Mesodermal cell (in vitro differentiated cells): ENCODE results near the gene CLMP.
"Not testable (repeated sequence)": the region's sequence is repeated elsewhere in the genome, so short reads cannot be mapped to it uniquely, and the experiment has no call there.

ENCODE experiments used
- H3K27ac ChIP-seq: 2 replicates; pipeline ENCODE4 v1.7.0; 2013; ENCODE audit warnings: mild to moderate bottlenecking, low read depth, low read length, moderate library complexity; ENCODE audit not compliant: severe bottlenecking
- H3K36me3 ChIP-seq: 2 replicates; pipeline ENCODE4 v1.7.1; 2013; ENCODE audit warnings: mild to moderate bottlenecking, low read length, moderate library complexity; ENCODE audit not compliant: control insufficient read depth, insufficient read depth
- H3K4me1 ChIP-seq: one replicate; pipeline ENCODE4 v1.7.1; 2013; ENCODE audit warnings: mild to moderate bottlenecking, low read length; ENCODE audit not compliant: insufficient read depth, control insufficient read depth, poor library complexity, severe bottlenecking
- H3K4me3 ChIP-seq: 2 replicates; pipeline ENCODE4 v1.7.0; 2013; ENCODE audit warnings: low read length, control low read depth, mild to moderate bottlenecking; ENCODE audit not compliant: insufficient read depth, poor library complexity, severe bottlenecking; ENCODE audit errors: extremely low read depth
- H3K9me3 ChIP-seq: 2 replicates; pipeline ENCODE4 v1.7.1; 2013; ENCODE audit warnings: mild to moderate bottlenecking, low read length, moderate library complexity; ENCODE audit not compliant: control insufficient read depth
- WGBS, 2 experiments: methylation state at CpG; one replicate each; pipeline ENCODE4 v1.1.5; 2013; ENCODE audit warnings: missing lambda C conversion rate in 2 of 2; ENCODE audit not compliant: insufficient coverage in 2 of 2; 5-methylcytosine and 5-hydroxymethylcytosine counted together

Gene CLMP

DNA sequence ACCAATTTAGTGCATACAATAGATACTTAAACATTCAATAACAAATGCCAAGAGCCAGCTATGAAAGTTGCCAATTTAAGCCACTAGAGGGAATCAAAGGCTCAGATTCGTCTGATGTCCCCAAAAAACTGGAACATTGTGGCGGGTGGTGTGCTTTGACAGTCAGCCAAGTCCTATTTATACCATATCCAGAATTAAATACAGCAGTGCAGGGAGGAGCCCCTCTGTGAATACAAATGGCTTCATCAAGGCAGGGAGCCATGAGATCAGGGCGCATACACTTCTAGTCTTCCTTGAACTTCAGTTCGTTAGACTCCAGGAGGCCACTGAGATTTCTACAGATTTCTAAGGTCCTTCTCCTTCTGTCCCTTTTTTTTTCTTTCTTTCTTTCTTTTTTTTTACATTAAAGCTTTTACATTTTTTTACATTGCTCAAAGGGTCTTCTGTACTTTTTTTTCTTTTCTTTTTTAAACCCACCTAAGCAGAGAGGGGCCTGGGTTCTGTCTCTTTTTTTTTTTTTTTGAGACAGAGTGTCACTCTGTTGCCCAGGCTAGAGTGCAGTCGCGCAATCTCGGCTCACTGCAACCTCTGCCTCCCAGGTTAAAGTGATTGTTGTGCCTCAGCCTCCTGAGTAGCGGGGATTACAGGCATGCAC, 91.6 kb downstream of the CLMP start:
- no peak overlapping the region for H3K4me3 ChIP-seq
- H3K36me3 ChIP-seq = no peaks in the 10 kb centered on the region
- no peak overlapping the region for H3K27ac ChIP-seq
- peaks cover 3% of the 10 kb centered on the region for H3K4me1 ChIP-seq
- WGBS, 2 experiments = 79 to 87% methylated on average over 8 of the region's 8 CpGs
- no peaks in the 10 kb centered on the region for H3K9me3 ChIP-seq

DNA sequence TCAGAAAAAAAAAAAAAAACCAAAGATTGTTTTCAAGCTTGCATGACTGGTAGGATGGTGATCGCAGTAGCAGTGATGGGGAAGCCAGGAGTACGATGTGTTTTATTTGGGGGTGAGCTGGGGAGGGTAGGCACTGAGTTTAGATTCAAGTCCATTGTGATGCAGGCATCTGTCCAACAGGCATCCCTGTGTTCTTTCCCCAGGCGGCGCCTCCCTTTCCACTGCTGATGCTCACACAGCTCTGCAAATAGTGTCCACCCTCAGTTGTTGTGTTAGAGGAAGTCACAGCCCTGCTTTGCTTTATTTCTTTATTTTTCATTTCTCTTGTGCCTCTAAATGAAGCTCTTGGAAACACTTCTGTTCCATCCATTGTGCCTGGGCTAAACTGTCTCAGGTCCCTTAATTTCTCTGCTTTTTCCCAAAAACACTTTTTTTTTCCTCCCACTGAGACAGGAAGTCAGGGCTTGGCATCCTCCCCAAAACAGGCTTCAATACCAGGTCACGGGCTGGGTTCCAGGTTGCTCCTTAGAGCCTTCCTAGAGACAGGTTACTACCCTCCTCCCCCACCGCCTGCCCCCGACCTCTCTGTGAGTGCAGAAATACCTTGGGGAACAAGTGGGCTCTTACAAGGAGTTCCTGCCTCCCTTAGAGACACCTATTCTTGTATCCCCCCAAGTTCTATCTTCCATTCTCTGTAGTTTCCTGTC, 94.5 kb downstream of the CLMP start:
- Histone ChIP-seq H3K36me3 (no peaks in the 10 kb centered on the region), H3K4me3 (no peak overlapping the region), H3K4me1 (no peaks in the 10 kb centered on the region), H3K9me3 (no peaks in the 10 kb centered on the region), H3K27ac (no peak overlapping the region)
- 92 to 100% methylated on average over 5 of the region's 7 CpGs for WGBS, 2 experiments

DNA sequence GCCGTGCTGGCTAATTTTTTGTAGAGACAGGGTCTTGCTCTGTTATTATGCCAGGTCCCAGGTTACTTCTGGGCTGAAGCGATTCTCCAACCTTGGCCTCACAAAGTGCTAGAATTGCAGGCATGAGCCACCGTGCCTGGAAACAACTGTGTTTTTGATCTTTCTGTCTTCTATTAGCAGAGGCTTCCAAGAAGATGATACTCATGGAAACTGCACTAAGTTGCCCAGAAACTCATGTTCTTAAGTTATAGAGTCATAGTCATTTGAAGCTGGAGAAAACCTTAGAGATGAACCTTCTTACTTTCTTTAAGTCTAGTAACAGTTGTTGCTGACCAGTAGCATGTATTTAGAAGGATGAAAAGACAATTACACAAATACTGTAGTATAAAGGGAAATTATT, 96.1 kb downstream of the CLMP start:
- H3K4me1 ChIP-seq = no peaks in the 10 kb centered on the region
- peaks cover under 1% of the 10 kb centered on the region for H3K36me3 ChIP-seq
- no peaks in the 10 kb centered on the region for H3K9me3 ChIP-seq
- no peak overlapping the region for H3K27ac ChIP-seq
- WGBS, 2 experiments = 65 to 96% methylated on average over 3 of the region's 3 CpGs
- H3K4me3 ChIP-seq = no peak overlapping the region

DNA sequence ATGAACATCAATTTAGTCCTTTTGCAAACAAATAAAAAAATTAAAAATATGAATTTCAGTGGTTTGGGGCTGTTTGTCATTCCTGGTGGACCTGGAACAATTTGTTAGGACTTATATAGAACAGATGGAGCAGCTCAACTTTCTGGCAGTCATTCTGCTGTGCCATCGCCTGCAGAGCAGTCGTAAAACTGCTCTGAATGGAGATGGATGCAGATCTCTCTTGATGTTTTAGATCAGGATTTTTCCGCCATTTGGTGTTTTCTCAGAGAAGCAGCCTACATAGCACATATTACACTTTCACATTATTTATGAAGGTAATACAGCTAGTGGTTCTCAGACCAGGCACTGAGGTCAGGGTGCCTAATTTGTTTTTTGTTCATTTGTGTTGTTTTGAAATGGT, 101.3 kb downstream of the CLMP start:
- Histone ChIP-seq H3K36me3 (peaks cover 3% of the 10 kb centered on the region), H3K27ac (no peak overlapping the region), H3K9me3 (no peaks in the 10 kb centered on the region), H3K4me1 (no peaks in the 10 kb centered on the region), H3K4me3 (no peak overlapping the region)
- WGBS, 2 experiments = 80 to 100% methylated on average over 2 of the region's 3 CpGs

DNA sequence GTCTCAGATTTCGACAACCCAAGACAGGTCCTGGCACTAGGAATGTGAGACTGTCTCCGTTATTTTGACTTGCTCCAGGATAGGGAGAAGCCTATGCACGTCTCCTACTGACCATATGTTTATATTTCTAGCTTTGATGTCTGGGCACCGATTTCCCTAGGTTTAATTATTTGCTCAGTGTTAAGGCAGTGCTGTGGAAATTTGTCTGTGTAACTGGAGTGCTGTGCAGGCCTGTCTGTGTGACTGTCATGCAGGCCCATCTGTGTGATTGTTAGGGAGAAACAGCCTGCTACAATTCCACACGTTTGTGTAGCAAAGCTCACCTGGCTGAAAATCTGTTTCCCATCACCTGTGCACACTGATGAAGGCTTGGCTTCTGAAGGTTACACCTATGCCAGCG, 103.5 kb downstream of the CLMP start:
- no peaks in the 10 kb centered on the region for H3K9me3 ChIP-seq
- H3K27ac ChIP-seq = no peak overlapping the region
- no peaks in the 10 kb centered on the region for H3K4me1 ChIP-seq
- H3K4me3 ChIP-seq = no peak overlapping the region
- H3K36me3 ChIP-seq = peaks cover 3% of the 10 kb centered on the region
- WGBS, 2 experiments = 80 to 81% methylated on average over 5 to 6 of the region's 6 CpGs

DNA sequence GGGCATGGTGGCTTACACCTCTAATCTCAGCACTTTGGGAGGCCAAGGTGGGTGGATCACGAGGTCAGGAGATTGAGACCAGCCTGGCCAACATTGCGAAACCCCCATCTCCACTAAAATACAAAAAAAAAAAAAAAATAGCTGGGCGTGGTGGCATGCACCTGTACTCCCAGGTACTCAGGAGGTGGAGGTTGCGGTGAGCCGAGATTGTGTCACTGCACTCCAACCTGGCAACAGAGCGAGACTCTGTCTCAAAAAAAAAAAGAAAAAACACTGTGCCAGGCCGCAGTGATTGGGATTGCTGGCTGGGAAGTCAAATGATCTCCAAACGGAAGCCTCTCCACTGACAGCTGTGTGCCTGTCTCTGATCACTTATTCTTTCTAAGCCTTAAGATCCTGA, 104.9 kb downstream of the CLMP start:
- H3K9me3 ChIP-seq, H3K4me1 ChIP-seq, H3K4me3 ChIP-seq, H3K27ac ChIP-seq, H3K36me3 ChIP-seq: not testable (repeated sequence)
- 92 to 100% methylated on average over 3 to 5 of the region's 8 CpGs for WGBS, 2 experiments

DNA sequence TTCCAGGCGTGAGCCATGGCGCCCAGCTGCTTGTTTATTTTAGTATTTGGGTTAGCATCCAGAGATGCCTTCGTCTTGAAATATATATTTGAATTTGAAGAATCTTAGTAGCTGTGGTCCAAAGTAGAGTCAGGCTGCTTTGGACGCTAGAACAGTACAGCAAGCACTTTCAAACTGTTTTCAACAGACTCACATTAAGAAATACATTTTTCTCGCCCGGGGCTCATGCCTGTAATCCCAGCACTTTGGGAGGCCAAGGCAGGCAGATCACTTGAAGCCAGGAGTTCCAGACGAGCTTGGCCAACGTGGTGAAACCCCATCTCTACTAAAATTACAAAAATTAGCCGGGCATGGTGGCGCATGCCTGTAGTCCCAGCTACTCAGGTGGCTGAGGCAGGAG, 106.2 kb downstream of the CLMP start:
- H3K4me1 ChIP-seq, H3K9me3 ChIP-seq, H3K4me3 ChIP-seq, H3K36me3 ChIP-seq, H3K27ac ChIP-seq: not testable (repeated sequence)
- 89 to 97% methylated on average over 7 to 8 of the region's 10 CpGs for WGBS, 2 experiments

DNA sequence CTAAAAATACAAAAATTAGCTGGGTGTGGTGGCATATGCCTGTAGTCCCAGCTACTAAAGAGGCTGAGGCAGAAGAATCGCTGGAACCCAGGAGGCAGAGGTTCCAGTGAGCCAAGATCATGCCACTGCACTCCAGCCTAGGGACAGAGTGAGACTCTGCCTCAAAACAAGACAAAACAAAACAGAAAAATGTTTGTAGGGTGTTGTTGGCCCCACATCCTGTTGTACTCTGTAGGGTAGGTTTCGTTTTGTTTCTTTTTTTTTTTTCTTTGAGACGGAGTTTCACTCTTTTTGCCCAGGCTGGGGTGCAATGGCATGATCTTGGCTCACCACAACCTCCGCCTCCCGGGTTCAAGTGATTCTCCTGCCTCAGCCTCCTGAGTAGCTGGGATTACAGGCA, 107.4 kb downstream of the CLMP start:
- H3K36me3 ChIP-seq, H3K9me3 ChIP-seq, H3K4me3 ChIP-seq, H3K27ac ChIP-seq, H3K4me1 ChIP-seq: not testable (repeated sequence)
- 100% methylated on average over 2 of the region's 5 CpGs for WGBS, 2 experiments

DNA sequence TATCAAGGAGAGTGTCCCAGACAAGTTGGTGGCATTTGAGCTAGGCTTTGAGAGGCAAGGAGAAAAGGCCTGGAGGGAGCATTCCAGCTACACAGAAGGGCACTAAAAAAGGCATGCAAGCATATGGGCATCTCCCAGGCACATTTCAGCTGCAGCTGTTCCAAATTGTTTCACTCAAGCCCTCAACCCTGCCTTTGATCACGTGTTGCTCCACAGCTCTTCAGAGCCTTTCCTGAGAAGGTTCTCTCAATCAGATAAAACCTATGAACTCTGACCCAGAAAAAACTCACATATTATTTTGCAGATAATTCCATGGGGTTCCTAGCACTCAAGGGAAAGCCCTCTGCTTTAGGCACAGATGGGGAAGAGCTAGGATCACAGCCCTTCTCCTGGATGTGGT, 108.7 kb downstream of the CLMP start:
- peaks cover 3% of the 10 kb centered on the region for H3K4me1 ChIP-seq
- 100% methylated on average over 1 of the region's 1 CpG; no CpG with 5 or more reads in 1 of the 2 experiments for WGBS, 2 experiments

DNA sequence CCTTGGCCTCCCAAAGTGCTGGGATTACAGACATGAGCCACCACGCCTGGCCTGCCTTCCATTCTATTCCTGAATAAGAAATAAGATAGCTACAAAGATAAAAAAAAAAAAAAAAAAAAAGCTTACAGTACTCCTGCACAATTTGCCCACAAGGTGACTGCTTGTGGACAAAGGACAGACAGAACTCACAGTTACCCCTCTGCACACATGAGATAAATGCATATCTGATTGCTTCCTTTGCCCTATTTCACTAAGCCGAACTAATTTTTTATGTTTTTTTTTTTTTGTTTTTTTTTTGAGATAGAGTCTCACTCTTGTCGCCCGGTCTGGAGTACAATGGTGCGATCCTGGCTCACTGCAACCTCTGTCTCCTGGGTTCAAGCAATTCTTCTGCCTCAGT, 109.6 kb downstream of the CLMP start:
- H3K4me1 ChIP-seq = peaks cover 3% of the 10 kb centered on the region

More for the DNA sequence above, 108.7 kb downstream of the CLMP start:
- no peaks in the 10 kb centered on the region for H3K9me3 ChIP-seq
- no peak overlapping the region for H3K27ac ChIP-seq
- H3K36me3 ChIP-seq = peaks cover 12% of the 10 kb centered on the region
- H3K4me3 ChIP-seq = no peak overlapping the region

DNA sequence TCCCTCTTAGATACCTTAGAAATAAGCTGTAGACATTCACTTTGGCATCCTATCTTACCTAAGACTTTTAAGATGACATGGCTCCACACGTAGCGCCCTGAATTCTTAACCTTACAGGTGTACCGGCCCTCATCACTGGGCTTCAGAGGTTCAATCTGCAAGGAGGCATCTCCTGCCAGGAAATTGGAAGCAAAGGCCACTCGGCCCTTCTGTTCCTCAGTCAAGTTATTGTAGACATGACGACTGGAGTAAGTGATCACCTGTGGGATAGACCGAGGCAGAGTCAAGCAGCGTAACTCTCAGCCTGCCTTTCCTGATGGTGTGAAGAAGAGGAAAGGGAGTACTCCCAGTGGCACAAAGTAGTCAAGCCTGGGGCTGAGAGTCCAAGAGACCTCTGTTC, 110.6 kb downstream of the CLMP start:
- H3K9me3 ChIP-seq = no peaks in the 10 kb centered on the region
- peaks cover 3% of the 10 kb centered on the region for H3K4me1 ChIP-seq
- WGBS, 2 experiments = 95 to 99% methylated on average over 6 to 7 of the region's 7 CpGs
- H3K4me3 ChIP-seq = no peak overlapping the region
- no peak overlapping the region for H3K27ac ChIP-seq
- peaks cover 20% of the 10 kb centered on the region for H3K36me3 ChIP-seq

More for the DNA sequence above, 109.6 kb downstream of the CLMP start:
- no peak overlapping the region for H3K4me3 ChIP-seq
- H3K36me3 ChIP-seq = peaks cover 16% of the 10 kb centered on the region
- no peak overlapping the region for H3K27ac ChIP-seq
- no peaks in the 10 kb centered on the region for H3K9me3 ChIP-seq
- WGBS, 2 experiments = 89 to 93% methylated on average over 3 of the region's 5 CpGs
